Measurements from ENCODE around the gene RPS6KA1.
"Not testable (repeated sequence)": the region's sequence is repeated elsewhere in the genome, so short reads cannot be mapped to it uniquely, and the experiment has no call there.

Gene RPS6KA1

DNA sequence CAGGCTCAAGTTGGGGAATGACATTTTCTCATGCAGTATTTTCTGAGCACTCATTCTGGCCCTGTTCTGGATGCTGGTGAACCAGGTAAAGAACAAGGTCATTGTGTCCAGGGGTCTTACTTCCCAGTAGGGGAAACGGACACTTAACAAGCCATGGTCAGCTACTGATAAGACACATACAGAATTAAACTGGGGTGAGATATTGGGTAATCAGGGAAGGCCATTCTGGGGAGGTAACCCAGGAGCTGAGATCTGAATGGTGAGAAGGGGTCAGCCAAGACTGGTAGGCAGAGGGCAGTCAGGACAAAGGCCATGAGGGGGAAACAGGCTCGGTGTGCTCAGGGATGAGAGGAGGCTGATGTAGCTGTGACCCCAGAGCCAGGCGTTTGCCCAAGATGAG lies 45.8 kb downstream of the RPS6KA1 start:
- DNase-seq (ENCODE audit: low read depth in 1 of 2, low spot score in 1 of 2): no peak
- no peak for TF ChIP-seq JUND (IDR thresholded peaks at IDR 0.05; ENCODE audit: low read depth)
- in situ Hi-C loops (cut with HindIII; ENCODE audit: low pct_unique_long_range_greater_than_20kb, low sequenced_read_pairs): no loop called here

DNA sequence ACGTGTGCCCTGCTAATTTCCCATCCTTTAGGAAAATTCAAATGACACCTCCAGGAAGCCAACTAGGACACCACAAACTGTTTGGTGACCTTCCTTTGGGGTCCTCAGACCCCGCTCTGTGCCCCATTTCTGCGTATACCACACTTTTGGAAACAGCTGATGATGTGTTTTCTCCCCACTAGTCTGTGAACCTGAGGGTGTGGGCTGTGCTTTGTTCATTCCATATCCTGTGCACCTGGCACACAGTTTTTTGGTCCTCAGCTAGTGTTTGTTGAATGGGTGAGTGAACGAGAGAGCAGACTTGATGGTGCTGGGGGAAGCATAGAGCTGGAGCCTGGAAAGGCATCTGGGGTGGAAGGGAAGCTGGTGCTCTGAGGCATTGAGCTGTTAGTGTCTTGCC lies 48.6 kb downstream of the RPS6KA1 start:
- TF ChIP-seq JUND (IDR thresholded peaks at IDR 0.05; ENCODE audit: low read depth): no peak

DNA sequence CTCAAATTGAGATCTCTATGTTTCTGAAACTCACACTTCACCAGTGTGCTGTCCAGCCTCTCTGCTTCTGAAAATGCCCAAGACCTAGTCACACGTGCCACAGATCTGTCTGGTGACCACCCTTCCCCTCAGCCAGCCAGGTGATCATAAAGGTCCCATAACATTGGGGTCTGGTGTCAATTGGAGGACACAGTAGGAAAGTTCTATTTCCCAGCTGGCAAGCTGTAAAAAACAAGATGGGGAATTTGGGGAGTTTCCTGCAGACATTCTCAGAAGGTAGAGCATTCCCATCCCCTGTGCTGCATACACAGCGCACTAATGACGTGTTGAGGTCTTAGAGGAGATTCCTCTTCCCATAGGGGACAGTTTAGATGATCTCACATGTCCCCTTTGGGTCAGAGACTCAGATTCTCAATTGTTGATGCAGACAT lies 50.1 kb downstream of the RPS6KA1 start:
- no peak for DNase-seq (ENCODE audit: low read depth in 1 of 2, low spot score in 1 of 2)
- TF ChIP-seq JUND (IDR thresholded peaks at IDR 0.05; ENCODE audit: low read depth): no peak
- in situ Hi-C loops (cut with HindIII; ENCODE audit: low pct_unique_long_range_greater_than_20kb, low sequenced_read_pairs): no loop called here

More for the DNA sequence above, 48.6 kb downstream of the RPS6KA1 start:
- in situ Hi-C loops (cut with HindIII; ENCODE audit: low pct_unique_long_range_greater_than_20kb, low sequenced_read_pairs): no loop called here
- no peak for DNase-seq (ENCODE audit: low read depth in 1 of 2, low spot score in 1 of 2)

DNA sequence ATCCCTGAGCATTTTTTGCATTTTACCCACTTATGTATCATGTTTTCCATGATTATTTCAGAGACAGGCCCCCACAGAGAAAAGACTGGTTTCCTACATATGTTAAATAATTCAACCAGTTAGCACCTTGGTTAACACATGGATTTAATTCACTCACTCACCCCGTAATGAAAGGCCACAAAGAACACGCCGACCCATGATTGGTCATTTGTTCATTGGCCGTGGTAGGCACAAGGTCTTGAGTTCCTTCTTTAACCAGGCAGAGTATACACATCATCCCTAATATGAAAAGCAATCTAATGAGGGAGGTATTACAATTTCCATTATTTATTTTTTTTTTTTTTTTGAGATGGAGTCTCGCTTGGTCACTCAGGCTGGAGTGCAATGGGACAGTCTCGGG lies 50.6 kb downstream of the RPS6KA1 start:
- no peak for DNase-seq (ENCODE audit: low read depth in 1 of 2, low spot score in 1 of 2)
- in situ Hi-C loops (cut with HindIII; ENCODE audit: low pct_unique_long_range_greater_than_20kb, low sequenced_read_pairs): no loop called here
- TF ChIP-seq JUND (IDR thresholded peaks at IDR 0.05; ENCODE audit: low read depth): no peak

DNA sequence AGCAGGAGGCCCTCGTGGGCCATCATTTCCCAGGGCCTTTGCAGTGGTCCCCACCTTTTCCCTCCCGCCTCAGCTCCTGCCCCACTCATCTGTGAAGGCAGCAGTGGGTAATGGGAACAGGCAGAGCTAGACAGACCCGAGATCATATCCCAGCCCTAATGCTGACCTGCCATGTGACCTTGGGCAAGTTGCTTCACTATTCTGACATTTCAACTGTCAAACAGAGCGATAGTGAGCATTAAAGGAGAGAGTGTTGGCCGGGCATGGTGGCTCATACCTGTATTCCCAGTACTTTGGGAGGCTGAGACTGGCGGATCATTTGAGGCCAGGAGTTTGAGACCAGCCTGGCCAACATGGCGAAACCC lies 51.7 kb downstream of the RPS6KA1 start:
- TF ChIP-seq JUND (IDR thresholded peaks at IDR 0.05; ENCODE audit: low read depth): no peak
- DNase-seq (ENCODE audit: low read depth in 1 of 2, low spot score in 1 of 2): no peak
- in situ Hi-C loops (cut with HindIII; ENCODE audit: low pct_unique_long_range_greater_than_20kb, low sequenced_read_pairs): no loop called here

DNA sequence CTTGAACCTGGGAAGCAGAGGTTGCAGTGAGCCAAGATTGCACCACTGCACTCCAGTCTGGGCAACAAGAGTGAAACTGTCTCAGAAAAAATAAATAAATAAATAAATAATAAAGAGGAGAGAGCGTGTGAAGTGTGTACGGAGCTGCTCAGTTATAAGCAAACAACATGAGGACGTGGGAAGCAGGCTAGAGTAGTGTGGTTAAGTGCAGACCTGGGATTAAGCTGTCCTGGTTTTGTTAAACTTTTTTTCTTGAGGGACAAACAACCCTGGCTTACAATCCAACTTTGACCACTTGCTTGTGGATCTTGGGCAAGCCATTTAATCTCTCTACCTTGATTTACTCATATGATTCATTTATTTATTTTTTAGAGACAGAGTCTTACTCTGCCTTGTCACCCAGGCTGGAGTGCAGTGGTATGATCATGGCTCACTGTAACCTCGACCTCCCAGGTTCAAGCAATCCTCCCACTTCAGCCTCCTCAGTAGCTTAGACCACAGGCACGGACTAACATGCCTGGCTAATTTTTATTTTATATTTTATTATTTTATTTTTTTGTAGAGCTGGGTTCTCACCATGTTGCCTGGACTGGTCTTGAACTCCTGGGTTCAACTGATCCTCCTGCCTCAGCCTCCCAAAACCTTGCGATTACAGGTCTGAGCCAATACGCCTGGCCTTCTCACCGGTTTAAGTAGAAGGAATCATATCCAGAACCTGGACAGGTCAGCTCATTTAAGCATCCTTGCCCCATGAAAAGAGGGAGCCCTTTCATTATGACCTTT lies 52.7 kb downstream of the RPS6KA1 start:
- in situ Hi-C loops (cut with HindIII; ENCODE audit: low pct_unique_long_range_greater_than_20kb, low sequenced_read_pairs): no loop called here
- TF ChIP-seq JUND (IDR thresholded peaks at IDR 0.05; ENCODE audit: low read depth): no peak
- DNase-seq (ENCODE audit: low read depth in 1 of 2, low spot score in 1 of 2): no peak

DNA sequence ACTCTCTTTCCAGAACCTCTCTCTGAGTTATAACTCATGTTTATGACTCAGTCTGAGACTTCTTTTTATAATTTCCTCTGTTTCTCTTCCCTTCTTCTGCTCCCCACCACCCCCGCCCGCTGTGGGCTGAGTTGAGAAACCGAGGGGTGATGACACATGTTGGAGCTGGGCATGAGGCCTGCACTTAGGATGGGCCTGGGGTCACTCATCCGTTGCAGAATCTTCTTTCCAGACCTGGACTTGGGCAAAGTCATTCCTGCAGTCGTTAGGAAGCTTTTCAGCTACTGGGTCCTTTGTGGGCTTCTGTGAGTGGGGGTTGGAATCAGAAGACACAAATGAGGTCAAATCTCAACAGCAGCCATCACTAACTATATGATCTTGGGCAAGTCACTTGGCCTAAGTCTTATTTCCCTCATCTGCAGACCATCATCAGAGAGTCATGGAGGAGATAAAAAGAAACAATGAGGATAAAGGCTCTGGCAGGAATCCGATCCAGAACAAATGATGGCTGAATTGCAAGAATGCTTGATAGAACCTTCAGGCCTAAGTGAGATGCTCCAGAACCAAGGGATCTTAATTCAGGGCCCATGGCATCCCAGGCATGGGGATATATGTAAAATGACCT lies 53.4 kb downstream of the RPS6KA1 start:
- TF ChIP-seq JUND (IDR thresholded peaks at IDR 0.05; ENCODE audit: low read depth): no peak
- in situ Hi-C loops (cut with HindIII; ENCODE audit: low pct_unique_long_range_greater_than_20kb, low sequenced_read_pairs): no loop called here
- no peak for DNase-seq (ENCODE audit: low read depth in 1 of 2, low spot score in 1 of 2)

DNA sequence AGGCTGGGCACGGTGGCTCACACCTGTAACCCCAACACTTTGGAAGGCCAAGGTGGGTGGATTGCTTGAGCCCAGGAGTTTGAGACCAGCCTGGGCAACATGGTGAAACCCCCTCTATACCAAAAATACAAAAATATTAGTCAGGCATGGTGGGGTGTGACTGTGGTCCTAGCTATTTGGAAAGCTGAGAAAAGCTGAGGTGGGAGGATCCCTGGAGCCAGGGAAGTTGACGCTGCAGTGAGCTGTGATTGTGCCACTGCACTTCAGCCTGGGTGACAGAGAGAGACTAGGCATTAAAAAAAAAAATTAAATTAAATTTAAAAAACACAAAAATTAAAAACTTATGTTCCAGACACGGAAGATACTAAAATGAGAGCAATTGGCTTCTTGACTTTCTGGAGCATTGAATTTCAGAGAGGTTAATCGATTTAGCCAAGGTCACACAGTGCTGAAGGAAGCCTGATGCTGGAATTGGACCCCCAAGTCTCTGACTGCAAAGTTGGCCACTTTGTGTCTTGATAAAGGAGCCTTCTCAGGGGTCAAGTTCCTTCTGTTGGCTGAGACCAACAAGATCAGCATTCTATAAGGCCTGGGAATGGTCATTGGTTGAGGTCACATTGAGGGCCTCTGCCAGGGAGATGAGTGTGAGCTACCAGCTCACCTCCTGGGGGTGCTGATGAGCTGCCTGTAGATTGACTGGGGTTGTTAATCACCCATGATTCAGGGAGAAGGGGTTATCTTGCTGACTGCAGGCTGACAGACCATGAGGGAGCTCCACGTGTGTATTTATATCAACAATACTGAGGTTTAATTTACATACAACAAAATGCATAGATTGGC lies 54.3 kb downstream of the RPS6KA1 start:
- DNase-seq (ENCODE audit: low read depth in 1 of 2, low spot score in 1 of 2): no peak
- in situ Hi-C loops (cut with HindIII; ENCODE audit: low pct_unique_long_range_greater_than_20kb, low sequenced_read_pairs): no loop called here
- TF ChIP-seq JUND (IDR thresholded peaks at IDR 0.05; ENCODE audit: low read depth): no peak

DNA sequence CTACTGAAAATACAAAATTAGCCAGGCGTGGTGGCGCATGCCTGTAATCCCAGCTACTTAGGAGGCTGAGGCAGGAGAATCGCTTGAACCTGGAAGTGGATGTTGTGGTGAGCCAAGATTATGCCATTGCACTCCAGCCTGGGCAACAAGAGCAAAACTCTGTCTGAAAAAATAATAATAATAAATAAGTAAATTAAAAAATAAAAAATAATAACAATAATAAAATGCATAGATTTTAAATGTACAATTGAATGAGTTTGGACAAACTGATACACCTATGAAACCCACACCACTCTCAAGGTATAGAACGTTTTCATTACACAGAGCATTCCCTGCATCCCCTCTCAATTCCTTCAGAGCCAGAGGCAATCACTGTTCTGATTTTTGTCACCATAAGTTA lies 55.0 kb downstream of the RPS6KA1 start:
- DNase-seq (ENCODE audit: low read depth in 1 of 2, low spot score in 1 of 2); in situ Hi-C loops (cut with HindIII; ENCODE audit: low pct_unique_long_range_greater_than_20kb, low sequenced_read_pairs): not testable (repeated sequence)

DNA sequence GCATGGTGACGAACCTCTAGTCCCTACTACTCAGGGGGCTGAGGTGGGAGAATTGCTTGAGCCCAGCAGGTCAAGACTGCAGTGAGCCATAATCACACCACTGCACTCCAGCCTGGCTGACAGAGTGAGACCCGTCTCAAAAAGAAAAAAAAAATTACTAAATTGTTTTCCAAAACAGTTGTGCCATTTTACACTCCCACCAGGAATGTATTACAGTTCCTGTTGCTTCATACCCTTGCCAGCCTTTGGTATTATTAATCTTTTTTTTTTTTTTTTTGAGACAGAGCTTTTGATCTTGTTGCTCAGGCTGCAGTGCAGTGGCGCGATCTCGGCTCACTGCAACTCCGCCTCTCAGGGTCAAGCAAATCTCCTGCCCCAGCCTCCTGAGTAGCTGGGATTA lies 55.9 kb downstream of the RPS6KA1 start:
- DNase-seq (ENCODE audit: low read depth in 1 of 2, low spot score in 1 of 2): no peak
- in situ Hi-C loops (cut with HindIII; ENCODE audit: low pct_unique_long_range_greater_than_20kb, low sequenced_read_pairs): no loop called here
- TF ChIP-seq JUND (IDR thresholded peaks at IDR 0.05; ENCODE audit: low read depth): no peak

DNA sequence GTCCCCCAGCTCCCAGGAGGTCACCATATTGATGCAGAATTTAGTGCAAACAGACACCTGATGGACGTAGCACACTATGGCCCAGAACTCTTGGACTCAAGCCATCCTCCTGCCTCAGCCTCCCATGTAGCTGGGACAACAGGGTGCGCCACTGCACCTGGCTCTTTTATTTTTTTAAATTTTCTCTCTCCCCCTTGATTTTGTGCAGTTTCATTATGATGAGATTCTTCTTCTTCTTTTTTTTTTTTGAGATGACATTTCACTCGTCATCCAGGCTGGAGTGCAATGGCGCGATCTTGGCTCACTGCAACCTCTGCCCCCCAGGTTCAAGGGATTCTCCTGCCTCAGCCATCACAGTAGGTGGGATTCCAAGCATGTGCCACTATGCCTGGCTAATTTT lies 63.8 kb downstream of the RPS6KA1 start:
- in situ Hi-C loops (cut with HindIII; ENCODE audit: low pct_unique_long_range_greater_than_20kb, low sequenced_read_pairs): no loop called here
- no peak for DNase-seq (ENCODE audit: low read depth in 1 of 2, low spot score in 1 of 2)
- TF ChIP-seq JUND (IDR thresholded peaks at IDR 0.05; ENCODE audit: low read depth): no peak

DNA sequence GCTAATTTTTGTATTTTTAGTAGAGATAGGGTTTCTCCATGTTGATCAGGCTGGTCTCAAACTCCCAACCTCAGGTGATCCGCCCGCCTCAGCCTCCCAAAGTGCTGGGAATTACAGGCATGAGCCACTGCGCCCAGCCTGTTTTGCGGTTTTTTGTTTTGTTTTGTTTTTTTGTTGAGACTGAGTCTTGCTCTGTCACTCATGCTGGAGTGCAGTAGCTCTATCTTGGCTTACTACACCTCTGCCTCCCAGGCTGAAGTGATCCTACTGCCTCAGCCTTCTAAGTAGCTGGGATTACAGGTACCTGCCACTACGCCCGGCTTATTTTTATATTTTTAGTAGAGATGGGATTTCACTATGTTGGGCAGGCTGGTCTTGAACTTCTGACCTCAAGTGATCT lies 65.0 kb downstream of the RPS6KA1 start:
- DNase-seq (ENCODE audit: low read depth in 1 of 2, low spot score in 1 of 2); in situ Hi-C loops (cut with HindIII; ENCODE audit: low pct_unique_long_range_greater_than_20kb, low sequenced_read_pairs): not testable (repeated sequence)

DNA sequence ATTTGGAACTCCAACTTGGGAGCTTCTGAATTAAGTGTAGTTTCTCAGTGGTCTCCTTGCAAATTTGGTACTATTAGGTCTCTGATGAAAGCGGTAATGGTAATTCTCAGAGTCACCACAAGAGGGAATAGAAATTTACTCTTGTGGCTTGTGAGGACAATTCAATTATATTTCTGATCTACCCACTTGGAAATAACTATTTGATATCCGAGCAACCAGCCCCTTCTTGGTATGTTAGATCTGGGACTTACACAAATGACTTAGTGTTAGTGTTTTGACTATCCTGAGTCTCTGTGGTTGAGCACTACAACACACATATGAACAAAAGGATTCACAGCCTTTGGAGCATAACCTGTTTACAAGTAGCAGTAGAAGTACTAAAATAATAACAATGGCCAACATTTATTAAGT lies 68.1 kb downstream of the RPS6KA1 start:
- peak; percentile 33 to 63 for DNase-seq (ENCODE audit: low read depth in 1 of 2, low spot score in 1 of 2)
- TF ChIP-seq JUND (IDR thresholded peaks at IDR 0.05; ENCODE audit: low read depth): no peak
- in situ Hi-C loops (cut with HindIII; ENCODE audit: low pct_unique_long_range_greater_than_20kb, low sequenced_read_pairs): no loop called here
